Measurements from ENCODE around the gene NFKBIE.

DNA sequence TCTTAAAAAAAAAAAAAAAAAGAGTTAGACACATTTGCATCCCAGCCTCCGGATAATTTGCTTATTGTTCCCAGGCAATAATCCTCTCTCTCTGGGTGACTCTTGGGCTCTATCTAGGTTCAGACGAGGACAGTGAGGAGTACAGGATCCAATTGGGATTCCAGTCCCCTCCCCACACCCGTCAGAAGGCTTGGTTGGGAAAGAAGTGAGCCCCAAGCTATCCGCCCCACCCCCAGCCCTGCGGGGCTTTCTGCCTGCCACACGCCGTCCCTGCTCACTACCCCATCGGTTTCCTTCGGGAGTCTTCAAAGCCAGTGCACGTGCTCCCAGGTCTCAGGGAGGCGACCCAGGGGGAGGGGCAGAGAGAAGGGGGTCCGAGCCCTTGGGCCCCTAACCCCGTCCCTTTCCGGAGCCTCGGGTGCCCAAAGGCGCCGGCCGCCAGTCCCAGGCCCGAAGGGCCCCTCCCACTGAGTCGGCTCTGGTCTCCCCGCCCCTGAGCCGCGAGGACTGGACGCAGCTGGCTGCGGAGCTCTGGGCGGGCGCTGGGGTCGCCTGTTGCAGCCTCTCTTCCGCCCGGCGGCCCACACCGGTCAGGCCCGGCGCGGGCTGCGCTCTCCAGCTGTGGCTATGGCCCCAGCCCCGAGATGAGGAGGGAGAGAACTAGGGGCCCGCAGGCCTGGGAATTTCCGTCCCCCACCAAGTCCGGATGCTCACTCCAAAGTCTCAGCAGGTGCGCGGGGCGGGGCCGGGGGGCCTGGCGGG, 46.1 kb downstream of the NFKBIE start:
- TF ChIP-seq, protein P1, sequence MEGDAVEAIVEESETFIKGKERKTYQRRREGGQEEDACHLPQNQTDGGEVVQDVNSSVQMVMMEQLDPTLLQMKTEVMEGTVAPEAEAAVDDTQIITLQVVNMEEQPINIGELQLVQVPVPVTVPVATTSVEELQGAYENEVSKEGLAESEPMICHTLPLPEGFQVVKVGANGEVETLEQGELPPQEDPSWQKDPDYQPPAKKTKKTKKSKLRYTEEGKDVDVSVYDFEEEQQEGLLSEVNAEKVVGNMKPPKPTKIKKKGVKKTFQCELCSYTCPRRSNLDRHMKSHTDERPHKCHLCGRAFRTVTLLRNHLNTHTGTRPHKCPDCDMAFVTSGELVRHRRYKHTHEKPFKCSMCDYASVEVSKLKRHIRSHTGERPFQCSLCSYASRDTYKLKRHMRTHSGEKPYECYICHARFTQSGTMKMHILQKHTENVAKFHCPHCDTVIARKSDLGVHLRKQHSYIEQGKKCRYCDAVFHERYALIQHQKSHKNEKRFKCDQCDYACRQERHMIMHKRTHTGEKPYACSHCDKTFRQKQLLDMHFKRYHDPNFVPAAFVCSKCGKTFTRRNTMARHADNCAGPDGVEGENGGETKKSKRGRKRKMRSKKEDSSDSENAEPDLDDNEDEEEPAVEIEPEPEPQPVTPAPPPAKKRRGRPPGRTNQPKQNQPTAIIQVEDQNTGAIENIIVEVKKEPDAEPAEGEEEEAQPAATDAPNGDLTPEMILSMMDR (IDR thresholded peaks at IDR 0.05; ENCODE audit: poor library complexity, severe bottlenecking): no peak
- TF ChIP-seq MXI1 (conservative IDR thresholded peaks at IDR 0.05; ENCODE audit: poor library complexity, severe bottlenecking) (no peak), TAF1 (IDR thresholded peaks at IDR 0.05; ENCODE audit: low read depth) (no peak), EZH2 (IDR thresholded peaks at IDR 0.05; ENCODE audit: borderline replicate concordance, insufficient read depth, low read length, poor library complexity, severe bottlenecking) (no peak)
- TF ChIP-seq, protein P2, sequence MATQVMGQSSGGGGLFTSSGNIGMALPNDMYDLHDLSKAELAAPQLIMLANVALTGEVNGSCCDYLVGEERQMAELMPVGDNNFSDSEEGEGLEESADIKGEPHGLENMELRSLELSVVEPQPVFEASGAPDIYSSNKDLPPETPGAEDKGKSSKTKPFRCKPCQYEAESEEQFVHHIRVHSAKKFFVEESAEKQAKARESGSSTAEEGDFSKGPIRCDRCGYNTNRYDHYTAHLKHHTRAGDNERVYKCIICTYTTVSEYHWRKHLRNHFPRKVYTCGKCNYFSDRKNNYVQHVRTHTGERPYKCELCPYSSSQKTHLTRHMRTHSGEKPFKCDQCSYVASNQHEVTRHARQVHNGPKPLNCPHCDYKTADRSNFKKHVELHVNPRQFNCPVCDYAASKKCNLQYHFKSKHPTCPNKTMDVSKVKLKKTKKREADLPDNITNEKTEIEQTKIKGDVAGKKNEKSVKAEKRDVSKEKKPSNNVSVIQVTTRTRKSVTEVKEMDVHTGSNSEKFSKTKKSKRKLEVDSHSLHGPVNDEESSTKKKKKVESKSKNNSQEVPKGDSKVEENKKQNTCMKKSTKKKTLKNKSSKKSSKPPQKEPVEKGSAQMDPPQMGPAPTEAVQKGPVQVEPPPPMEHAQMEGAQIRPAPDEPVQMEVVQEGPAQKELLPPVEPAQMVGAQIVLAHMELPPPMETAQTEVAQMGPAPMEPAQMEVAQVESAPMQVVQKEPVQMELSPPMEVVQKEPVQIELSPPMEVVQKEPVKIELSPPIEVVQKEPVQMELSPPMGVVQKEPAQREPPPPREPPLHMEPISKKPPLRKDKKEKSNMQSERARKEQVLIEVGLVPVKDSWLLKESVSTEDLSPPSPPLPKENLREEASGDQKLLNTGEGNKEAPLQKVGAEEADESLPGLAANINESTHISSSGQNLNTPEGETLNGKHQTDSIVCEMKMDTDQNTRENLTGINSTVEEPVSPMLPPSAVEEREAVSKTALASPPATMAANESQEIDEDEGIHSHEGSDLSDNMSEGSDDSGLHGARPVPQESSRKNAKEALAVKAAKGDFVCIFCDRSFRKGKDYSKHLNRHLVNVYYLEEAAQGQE (IDR thresholded peaks at IDR 0.05; ENCODE audit: borderline replicate concordance): no peak
